Thyroid gland (tissue), 4 donors: Measurements from ENCODE around the gene PCNA.

Source experiments
- POLR2A ChIP-seq, 2 donors: fragments of 450-650 bp; IDR thresholded peaks; one replicate each; pipeline ENCODE4 v1.6.1; 2017; ENCODE audit warnings: antibody characterized with exemption in 2 of 2, mild to moderate bottlenecking in 2 of 2, moderate library complexity in 1 of 2
- TF ChIP-seq, protein P1 (sequence below), 6 experiments: fragments of 200-600 bp in 3 of 6; fragments of 450-650 bp in 3 of 6; sonication (generic) in 3 of 6; IDR thresholded peaks; one replicate each; pipeline ENCODE4 v1.5.1; 2016 to 2019; ENCODE audit warnings: antibody characterized with exemption in 6 of 6, mild to moderate bottlenecking in 2 of 6, inconsistent platforms in 1 of 6, moderate library complexity in 1 of 6

DNA sequence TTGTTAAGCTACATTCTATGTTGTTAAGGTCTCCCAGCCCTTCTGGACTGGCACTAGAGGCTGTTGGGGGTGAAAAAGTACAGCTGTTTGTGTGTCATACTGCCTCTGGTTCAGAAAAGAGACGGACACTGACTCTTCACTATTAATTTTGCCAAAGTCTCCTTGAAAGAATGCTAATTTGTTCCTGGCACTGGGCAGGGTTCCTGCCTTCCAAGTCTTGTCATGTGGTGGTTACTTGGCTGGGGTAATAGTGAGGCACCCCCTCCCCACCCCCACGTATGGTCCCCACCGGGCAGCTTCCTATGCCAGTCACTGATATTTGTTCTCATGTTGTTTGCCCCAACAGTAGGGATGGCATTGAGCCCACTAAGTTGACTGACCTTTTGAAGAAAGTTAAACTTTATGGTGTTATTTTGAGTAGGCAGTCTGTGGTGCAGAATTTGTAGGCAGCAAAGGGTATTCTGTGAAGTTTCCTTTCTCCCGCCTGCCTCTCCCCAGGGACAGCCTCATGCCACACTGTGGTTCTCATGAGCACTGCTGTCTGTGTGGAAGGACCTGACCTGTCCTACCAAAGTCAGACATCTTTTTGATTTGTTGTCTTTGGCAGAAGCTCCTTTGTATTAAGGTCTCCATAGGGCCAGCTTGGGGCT is 15.7 kb upstream of the PCNA start:
- TF ChIP-seq, protein P1, sequence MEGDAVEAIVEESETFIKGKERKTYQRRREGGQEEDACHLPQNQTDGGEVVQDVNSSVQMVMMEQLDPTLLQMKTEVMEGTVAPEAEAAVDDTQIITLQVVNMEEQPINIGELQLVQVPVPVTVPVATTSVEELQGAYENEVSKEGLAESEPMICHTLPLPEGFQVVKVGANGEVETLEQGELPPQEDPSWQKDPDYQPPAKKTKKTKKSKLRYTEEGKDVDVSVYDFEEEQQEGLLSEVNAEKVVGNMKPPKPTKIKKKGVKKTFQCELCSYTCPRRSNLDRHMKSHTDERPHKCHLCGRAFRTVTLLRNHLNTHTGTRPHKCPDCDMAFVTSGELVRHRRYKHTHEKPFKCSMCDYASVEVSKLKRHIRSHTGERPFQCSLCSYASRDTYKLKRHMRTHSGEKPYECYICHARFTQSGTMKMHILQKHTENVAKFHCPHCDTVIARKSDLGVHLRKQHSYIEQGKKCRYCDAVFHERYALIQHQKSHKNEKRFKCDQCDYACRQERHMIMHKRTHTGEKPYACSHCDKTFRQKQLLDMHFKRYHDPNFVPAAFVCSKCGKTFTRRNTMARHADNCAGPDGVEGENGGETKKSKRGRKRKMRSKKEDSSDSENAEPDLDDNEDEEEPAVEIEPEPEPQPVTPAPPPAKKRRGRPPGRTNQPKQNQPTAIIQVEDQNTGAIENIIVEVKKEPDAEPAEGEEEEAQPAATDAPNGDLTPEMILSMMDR (IDR thresholded peaks at IDR 0.05) = no peak
- TF ChIP-seq POLR2A (IDR thresholded peaks at IDR 0.05) = no peak
